Ishikawa (cell line): ENCODE results near the gene RXRG.

Experiments
- CEBPB ChIP-seq: IDR thresholded peaks from 2 replicates; pipeline ENCODE4 v1.6.1; 2012
- CREB1 ChIP-seq: IDR thresholded peaks from 2 replicates; pipeline ENCODE4 v1.6.1; 2012; ENCODE audit warnings: low read depth
- EGR1 ChIP-seq: IDR thresholded peaks from 2 replicates; pipeline ENCODE4 v1.6.1; 2012
- EP300 ChIP-seq: IDR thresholded peaks from 2 replicates; pipeline ENCODE4 v1.6.1; 2012; ENCODE audit warnings: borderline replicate concordance
- FOXM1 ChIP-seq: IDR thresholded peaks from 2 replicates; pipeline ENCODE4 v1.6.1; 2012; ENCODE audit warnings: low read depth, borderline replicate concordance
- MAX ChIP-seq: IDR thresholded peaks from 2 replicates; pipeline ENCODE4 v1.6.1; 2012
- NFIC ChIP-seq: IDR thresholded peaks from 2 replicates; pipeline ENCODE4 v1.6.1; 2012
- RAD21 ChIP-seq: IDR thresholded peaks from 2 replicates; pipeline ENCODE4 v1.6.1; 2012; ENCODE audit warnings: low read depth
- REST ChIP-seq: IDR thresholded peaks from 2 replicates; pipeline ENCODE4 v1.6.1; 2012; ENCODE audit warnings: low read depth, mild to moderate bottlenecking
- TAF1 ChIP-seq: IDR thresholded peaks from 2 replicates; pipeline ENCODE4 v1.6.1; 2012; ENCODE audit warnings: low read depth, mild to moderate bottlenecking
- TCF12 ChIP-seq: IDR thresholded peaks from 2 replicates; pipeline ENCODE4 v1.6.1; 2012; ENCODE audit warnings: low read depth
- TEAD4 ChIP-seq: IDR thresholded peaks from 2 replicates; pipeline ENCODE4 v1.6.1; 2012
- USF1 ChIP-seq: IDR thresholded peaks from 2 replicates; pipeline ENCODE4 v1.6.1; 2012
- YY1 ChIP-seq: IDR thresholded peaks from 2 replicates; pipeline ENCODE4 v1.6.1; 2012; ENCODE audit warnings: low read depth
- ZBTB7A ChIP-seq: IDR thresholded peaks from 2 replicates; pipeline ENCODE4 v1.6.1; 2012; ENCODE audit warnings: low read depth

RXRG gene

GRCh38 chr1:165387505-165387904 lies 57.4 kb downstream of the RXRG start:
- TF ChIP-seq CEBPB (no peak), TAF1 (no peak)

- TF ChIP-seq NFIC (no peak), TEAD4 (no peak), RAD21 (no peak), REST (no peak), CREB1 (no peak)
Observed at GRCh38 chr1:165383599-165384405, 61.1 kb downstream of the RXRG start.

GRCh38 chr1:165383067-165383466 lies 61.9 kb downstream of the RXRG start:
- TF ChIP-seq USF1 = no peak
- peak; percentile 36; the same call in 1 of the 2 replicates for TF ChIP-seq MAX
- no peak for TF ChIP-seq EGR1
- TF ChIP-seq FOXM1 = no peak

GRCh38 chr1:165381745-165382505 lies 63.0 kb downstream of the RXRG start:
- no peak for TF ChIP-seq EP300
- no peak for TF ChIP-seq USF1
- no peak for TF ChIP-seq CEBPB
- TF ChIP-seq RAD21 = no peak
- TF ChIP-seq TEAD4 = no peak
- TF ChIP-seq ZBTB7A = no peak
- TF ChIP-seq FOXM1 = no peak
- TF ChIP-seq EGR1 = no peak
- no peak for TF ChIP-seq NFIC
- no peak for TF ChIP-seq TAF1
- TF ChIP-seq MAX = no peak
- no peak for TF ChIP-seq REST
- no peak for TF ChIP-seq TCF12
- TF ChIP-seq CREB1 = no peak
- TF ChIP-seq YY1 = no peak

GRCh38 chr1:165376811-165377311 lies 68.1 kb downstream of the RXRG start:
- TF ChIP-seq EP300 = no peak
- TF ChIP-seq YY1 = no peak
- TF ChIP-seq TEAD4 = no peak
- TF ChIP-seq TCF12 = no peak
- TF ChIP-seq EGR1 = no peak
- no peak for TF ChIP-seq ZBTB7A
- TF ChIP-seq RAD21 = no peak
- TF ChIP-seq MAX = no peak
- TF ChIP-seq USF1 = no peak
- TF ChIP-seq CEBPB = no peak
- TF ChIP-seq FOXM1 = no peak
